NCI-H226 (cell line): ENCODE measurements around the gene SWT1.
"Not testable (repeated sequence)": the region's sequence is repeated elsewhere in the genome, so short reads cannot be mapped to it uniquely, and the experiment has no call there.

Experiments used
- DNase-seq: peaks from one replicate; pipeline ENCODE4 v3.0.0-alpha.2; 2015

Gene SWT1

GRCh38 chr1:185291652-185292051 lies 134.7 kb downstream of the SWT1 start:
- DNase-seq: no peak

DNA sequence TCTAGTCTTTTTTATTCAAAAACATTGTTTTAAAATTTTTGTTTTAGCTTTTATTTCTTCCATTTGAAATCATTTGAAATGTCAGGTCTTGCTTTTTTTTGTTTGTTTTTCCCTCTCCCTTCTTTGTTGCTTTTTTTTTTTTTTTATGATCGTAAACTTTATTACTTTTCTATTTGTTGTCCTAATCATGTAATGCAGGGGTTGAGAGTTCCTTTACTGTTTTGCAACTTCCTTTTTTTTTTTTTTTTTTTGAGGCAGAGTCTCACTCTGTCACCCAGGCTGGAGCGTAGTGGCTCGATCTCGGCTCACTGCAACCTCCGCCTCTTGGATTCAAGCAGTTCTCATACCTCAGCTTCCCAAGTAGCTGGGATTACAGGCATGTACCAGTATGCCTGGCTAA lies 135.3 kb downstream of the SWT1 start:
- no peak for DNase-seq

DNA sequence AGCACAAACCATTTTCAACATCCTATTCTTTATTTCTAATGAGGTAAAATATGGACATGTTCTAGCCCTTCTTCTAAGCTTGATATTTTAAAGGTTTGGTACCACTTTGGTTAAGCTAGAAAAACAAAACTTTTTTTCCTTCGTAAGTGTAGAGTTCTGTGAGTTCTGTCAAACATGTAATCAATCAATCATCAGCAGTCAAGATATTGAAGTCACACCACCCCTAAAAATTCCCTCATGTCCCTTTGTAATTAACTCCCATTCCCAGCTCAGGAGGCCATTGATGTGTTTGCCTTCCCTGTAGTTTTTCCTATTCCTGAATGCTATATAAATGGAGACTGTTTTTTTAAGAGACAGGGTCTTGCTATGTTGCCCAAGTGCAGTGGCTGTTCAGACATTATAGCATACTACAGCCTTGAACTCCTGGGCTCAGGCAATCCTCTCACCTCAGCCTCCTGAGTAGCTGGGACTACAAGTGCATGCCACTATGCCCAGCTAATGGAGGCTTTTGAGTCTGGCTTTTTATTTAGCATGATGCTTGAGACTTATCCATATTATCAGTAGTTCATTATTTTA lies 137.1 kb downstream of the SWT1 start:
- DNase-seq: no peak

GRCh38 chr1:185295091-185295490 lies 138.1 kb downstream of the SWT1 start:
- no peak for DNase-seq

DNA sequence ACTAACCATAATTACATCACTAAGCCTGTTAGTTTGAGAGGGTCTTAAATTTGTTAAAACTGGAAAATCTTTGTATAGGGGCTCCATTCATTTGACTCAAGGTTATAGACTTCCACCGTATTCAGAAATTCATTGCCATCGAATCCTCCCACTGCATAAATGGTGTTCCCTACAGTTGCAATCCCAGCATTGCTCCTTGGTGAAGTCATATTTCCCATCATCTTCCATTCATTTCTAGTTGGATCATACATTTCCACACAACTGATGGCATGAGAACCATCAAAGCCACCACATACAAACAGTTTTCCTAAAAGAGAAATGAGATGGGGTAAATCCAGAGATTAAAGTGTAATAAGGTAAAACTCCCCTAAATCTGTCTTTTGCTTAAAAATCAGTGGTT lies 141.0 kb downstream of the SWT1 start:
- peak; percentile 33 for DNase-seq

- DNase-seq: no peak
These were observed 143.2 kb downstream of the SWT1 start for GRCh38 chr1:185300152-185300551.

DNA sequence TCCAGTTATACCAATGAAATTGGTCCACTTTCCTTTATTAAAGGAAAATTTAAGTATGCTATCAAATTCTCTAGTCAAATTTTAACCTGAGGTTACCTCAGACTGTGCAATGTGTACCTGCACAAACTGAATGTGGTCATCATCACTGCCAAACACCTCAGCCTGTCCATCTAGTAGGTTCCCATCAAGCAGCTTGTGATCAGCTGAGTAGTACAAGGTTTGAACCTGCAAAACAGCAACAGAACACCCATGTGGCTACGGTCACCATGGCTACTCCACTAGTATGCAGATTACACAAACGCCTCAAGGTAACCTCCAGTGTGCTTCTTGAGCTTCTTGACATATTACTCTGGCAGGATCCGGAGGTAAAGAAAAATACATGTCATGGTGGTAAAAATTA lies 148.5 kb downstream of the SWT1 start:
- DNase-seq: no peak

- DNase-seq: no peak
These were observed 151.2 kb downstream of the SWT1 start for GRCh38 chr1:185308126-185308525.

- DNase-seq: no peak
These were observed 152.6 kb downstream of the SWT1 start for GRCh38 chr1:185309566-185309965.

- no peak for DNase-seq
These were observed 154.7 kb downstream of the SWT1 start for GRCh38 chr1:185311589-185312225.

- DNase-seq: no peak
These were observed 155.6 kb downstream of the SWT1 start for GRCh38 chr1:185312361-185313138.

DNA sequence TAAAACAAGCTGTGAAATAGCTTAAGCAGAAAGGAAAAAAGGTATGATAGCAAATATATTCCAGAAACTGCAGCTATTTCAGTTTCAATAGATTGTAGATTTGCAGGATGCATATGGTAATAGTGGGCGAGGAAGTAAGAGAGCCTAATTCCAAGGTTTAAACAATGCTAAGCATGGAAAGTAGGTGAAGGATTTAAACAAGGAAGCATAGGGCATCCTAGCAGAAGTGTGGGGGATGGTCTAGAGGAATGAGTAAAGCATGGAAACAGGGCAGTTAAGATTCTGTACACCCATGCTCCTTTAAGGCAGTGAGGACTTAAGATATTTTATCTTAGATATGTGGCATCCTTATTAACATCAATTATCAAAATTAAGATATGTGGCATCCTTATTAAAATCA lies 157.4 kb downstream of the SWT1 start:
- no peak for DNase-seq

DNA sequence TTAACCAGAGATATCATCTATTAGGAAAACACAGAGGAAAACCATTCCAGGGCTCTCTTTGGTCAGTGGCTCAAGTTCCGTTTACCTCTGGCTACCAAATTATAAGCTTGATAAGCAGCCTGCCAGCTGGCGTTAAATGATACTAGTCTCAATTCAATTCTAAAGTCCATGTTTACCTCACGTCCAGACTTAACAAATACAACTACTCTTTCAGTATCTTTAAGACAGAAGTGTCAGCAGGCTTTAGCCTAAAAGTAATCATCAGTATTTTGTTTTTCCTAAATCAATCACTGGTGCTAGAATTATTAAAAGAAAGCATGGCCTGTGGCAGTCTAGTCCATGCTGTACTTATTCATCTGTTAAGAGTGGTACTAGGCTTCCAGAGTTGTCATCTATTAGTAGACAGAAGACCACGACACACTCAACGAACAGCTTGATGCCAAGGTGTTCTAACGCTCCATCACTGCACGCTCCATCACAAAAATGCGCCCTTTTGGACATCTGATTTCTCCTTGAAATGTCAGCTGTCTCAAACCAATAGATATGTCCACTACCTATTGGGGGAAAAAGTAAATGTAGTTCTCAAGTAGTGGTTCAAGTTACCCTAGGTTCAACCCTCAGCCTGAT lies 158.6 kb downstream of the SWT1 start:
- DNase-seq: no peak

DNA sequence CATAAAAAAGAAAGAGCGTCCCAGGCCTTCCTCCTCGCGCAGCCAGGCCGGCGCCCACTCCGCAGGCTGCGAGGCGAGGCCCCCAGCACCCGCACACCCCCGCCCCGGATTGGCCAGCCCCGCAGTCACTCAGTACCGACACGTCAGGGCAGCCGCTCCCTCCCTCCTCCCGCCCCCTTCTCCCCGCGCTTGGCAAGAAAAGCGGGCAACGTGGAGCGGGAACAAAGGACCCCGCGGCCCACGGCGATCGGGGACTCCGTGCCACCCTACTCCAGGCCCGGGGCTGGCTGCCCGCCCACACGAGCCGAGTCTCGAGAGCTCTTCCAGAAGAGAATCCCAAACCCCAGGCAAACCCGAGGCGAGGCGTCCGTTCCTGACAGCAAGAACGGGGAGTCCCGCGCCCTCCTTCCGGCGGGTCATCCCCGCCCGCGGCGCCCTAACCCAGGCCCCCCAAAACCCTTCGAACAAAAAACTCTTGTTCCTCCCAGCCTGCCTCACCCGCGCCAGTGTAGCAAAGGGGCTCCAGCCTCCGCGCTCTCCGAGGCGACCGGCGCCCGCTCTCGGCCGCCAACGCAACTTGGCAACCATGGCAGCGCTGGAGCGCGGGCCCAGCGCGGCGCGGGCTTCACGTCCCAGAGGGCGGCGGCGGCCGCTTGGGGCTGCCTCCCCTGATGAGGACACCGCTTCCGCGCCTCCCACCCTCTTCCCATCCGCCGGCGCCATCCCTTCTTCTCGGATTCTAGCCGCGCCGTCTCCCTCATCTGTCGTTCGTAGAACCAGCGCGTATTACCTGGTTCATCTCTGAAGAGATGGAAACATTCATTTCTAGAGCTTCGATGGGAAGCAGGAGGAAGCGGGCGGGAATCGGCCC lies 159.4 kb downstream of the SWT1 start:
- peak; percentile 77 for DNase-seq

- DNase-seq: peak; percentile 84
These were observed 160.3 kb downstream of the SWT1 start, which contains the start of gene IVNS1ABP for GRCh38 chr1:185317034-185317885. TSS of gene IVNS1ABP (minus strand) at chr1:185317243. CDS start at chr1:185309493, 7,750 bp downstream.

DNA sequence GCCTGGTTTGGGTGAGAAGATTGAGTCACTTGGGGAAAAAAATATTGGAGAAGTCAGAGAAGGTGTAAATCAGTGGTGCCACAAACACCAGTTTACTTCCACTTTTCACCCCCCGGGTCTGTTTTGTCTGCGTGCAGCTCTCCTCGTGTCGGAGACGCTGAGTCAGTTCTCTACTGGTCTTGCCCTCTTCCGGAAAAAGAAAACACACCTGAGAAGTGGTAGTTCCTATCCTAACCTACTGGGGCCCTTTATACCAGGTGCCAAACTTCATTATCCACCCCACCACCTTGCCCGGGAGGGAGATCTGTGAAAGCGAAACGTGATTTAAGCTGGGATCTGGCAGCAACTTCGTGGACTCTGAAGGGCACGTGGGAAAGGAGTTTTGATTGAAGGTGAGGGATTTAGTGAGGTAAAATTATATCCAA lies 160.9 kb downstream of the SWT1 start:
- DNase-seq: peak; percentile 12

GRCh38 chr1:185318431-185319138 lies 161.6 kb downstream of the SWT1 start:
- no peak for DNase-seq

- DNase-seq: no peak
These were observed 162.1 kb downstream of the SWT1 start for GRCh38 chr1:185319139-185319475.

DNA sequence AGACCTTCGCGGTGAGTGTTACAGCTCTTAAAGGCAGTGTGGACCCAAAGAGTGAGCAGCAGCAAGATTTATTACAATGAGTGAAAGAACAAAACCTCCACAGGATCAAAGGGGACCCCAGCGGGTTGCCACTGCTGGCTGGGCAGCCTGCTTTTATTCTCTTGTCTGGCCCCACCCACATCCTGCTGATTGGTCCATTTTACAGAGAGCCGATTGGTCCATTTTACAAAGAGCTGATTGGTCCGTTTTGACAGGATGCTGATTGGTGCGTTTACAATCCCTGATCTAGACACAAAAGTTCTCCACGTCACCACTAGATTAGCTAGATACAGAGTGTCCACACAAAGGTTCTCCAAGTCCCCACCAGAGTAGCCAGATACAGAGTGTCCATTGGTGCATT lies 164.1 kb downstream of the SWT1 start:
- not testable (repeated sequence) for DNase-seq

DNA sequence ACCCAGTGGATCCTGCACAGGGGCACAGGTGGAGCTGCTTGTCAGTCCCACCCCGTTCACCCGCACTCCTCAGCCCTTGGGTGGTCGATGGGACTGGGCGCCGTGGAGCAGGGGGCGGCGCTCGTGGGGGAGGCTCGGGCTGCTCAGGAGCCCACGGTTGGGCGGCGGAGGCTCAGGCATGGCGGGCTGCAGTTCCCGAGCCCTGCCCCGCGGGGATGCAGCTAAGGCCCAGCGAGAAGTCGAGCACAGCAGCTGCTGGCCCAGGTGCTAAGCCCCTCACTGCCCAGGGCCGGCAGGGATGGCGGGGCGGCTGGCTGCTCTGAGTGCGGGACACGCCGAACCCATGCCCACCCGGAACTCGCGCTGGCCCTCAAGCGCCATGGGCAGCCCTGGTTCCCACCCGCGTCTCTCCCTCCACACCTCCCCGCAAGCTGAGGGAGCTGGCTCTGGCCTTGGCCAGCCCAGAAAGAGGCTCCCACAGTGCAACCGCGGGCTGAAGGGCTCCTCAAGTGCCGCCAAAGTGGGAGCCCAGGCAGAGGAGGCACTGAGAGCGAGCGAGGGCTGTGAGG lies 164.8 kb downstream of the SWT1 start:
- DNase-seq: not testable (repeated sequence)

DNA sequence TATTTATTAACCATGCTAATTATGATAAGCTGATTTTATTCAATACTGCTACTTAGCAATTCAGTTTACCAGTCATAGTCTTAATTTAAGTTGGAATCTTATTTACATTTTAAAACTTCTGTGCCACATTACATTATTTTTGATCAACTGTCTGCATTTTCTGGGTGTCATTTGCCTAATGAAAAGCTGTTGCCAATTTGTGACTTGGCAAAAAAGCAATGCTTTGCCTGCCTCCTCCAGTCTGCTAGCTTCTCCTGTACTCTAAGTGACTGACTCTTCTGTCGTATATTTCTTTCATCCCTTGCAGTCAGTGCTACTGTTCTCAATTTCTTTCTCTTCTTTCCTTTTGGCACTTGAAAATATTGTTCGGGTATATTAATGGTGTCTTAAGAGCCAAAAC lies 165.7 kb downstream of the SWT1 start:
- DNase-seq: no peak
